Glomerular visceral epithelial cell (primary cell): ENCODE results near the gene CHRNA10.

Experiments
- DNase-seq: peaks from one replicate; pipeline ENCODE4 v3.0.0-alpha.2; 2016; ENCODE audit errors: extremely low spot score

The CHRNA10 gene

GRCh38 chr11:3671334-3672254 is at the start of gene CHRNA10:
Gene CHRNA10, minus strand, starts transcription at chr11:3671384. Its CDS starts 72 bp downstream, at chr11:3671312.
- DNase-seq, result no peak

GRCh38 chr11:3712274-3712673 is 41.1 kb upstream of the CHRNA10 start:
- DNase-seq, result no peak

GRCh38 chr11:3710485-3711259 is 39.5 kb upstream of the CHRNA10 start:
- DNase-seq, result no peak

GRCh38 chr11:3709977-3710376 is 38.8 kb upstream of the CHRNA10 start:
- peak; percentile 6 for DNase-seq

- DNase-seq, result no peak
Observed at GRCh38 chr11:3707176-3707575, 36.0 kb upstream of the CHRNA10 start.

- no peak for DNase-seq
Observed at GRCh38 chr11:3703383-3703782, 32.2 kb upstream of the CHRNA10 start.

- DNase-seq, result no peak
Observed at GRCh38 chr11:3700910-3701309, 29.7 kb upstream of the CHRNA10 start.

GRCh38 chr11:3700410-3700809 is 29.2 kb upstream of the CHRNA10 start:
- DNase-seq, result no peak

- peak; percentile 36 for DNase-seq
Observed at GRCh38 chr11:3686751-3687150, 15.6 kb upstream of the CHRNA10 start.

- no peak for DNase-seq
Observed at GRCh38 chr11:3685923-3686322, 14.7 kb upstream of the CHRNA10 start.

GRCh38 chr11:3684819-3685172 is 13.6 kb upstream of the CHRNA10 start:
- no peak for DNase-seq

- DNase-seq, result no peak
Observed at GRCh38 chr11:3684129-3684818, 13.1 kb upstream of the CHRNA10 start.

GRCh38 chr11:3683039-3683438 is 11.9 kb upstream of the CHRNA10 start:
- DNase-seq, result no peak

- DNase-seq, result no peak
Observed at GRCh38 chr11:3679077-3679476, 7.9 kb upstream of the CHRNA10 start.

GRCh38 chr11:3675971-3676370 is 4.8 kb upstream of the CHRNA10 start:
- no peak for DNase-seq

GRCh38 chr11:3674189-3674588 is 3.0 kb upstream of the CHRNA10 start:
- DNase-seq, result peak; percentile 80

GRCh38 chr11:3669742-3670183 is 1.4 kb downstream of the CHRNA10 start:
- DNase-seq, result no peak

GRCh38 chr11:3669128-3669527 is 2.1 kb downstream of the CHRNA10 start:
- no peak for DNase-seq

- no peak for DNase-seq
Observed at GRCh38 chr11:3667149-3668035, 3.8 kb downstream of the CHRNA10 start.

GRCh38 chr11:3666023-3666530 is 5.1 kb downstream of the CHRNA10 start:
- DNase-seq, result no peak
